Heart left ventricle (tissue), 13 donors: ENCODE data around the gene NR5A2.

Experiments
- POLR2A ChIP-seq, 2 donors: fragments of 450-650 bp; IDR thresholded peaks; one replicate each; pipeline ENCODE4 v1.6.1; 2017; ENCODE audit warnings: antibody characterized with exemption in 2 of 2, mild to moderate bottlenecking in 2 of 2, moderate library complexity in 2 of 2
- TF ChIP-seq, protein P1 (sequence below), 12 donors: fragments of 200-600 bp; sonication (generic) in 4 of 12; IDR thresholded peaks; one replicate each; pipeline versions ENCODE4 v1.5.0 to v1.8.0; 2018 to 2022; ENCODE audit warnings: antibody characterized with exemption in 12 of 12, mild to moderate bottlenecking in 5 of 12
- donor health status: ischemic (EF 13 %, LVEDD 7.1; RV severe dilation, severe dysfunction).
- donor health status: DM: no; HTN: yes; CAD: no.
- donor health status: DM: no; HTN: no; CAD: no.
- donor health status: ischemic (EF 25% LVEDD 6.9; RV normal size, moderate dysfunction).
- donor health status: ischemic (EF 25% LVEDD 5.7; RV mildly dilated, moderate dysfunction).
- donor health status: ischemic (EF 35%, LVEDD 5.7; RV mildly dilated, moderate dysfunction).
- donor health status: nonischemic (EF 11% LVEDD 7.7; RV severe dilation, severe dysfunction).
- donor health status: DM: yes; HTN: yes; CAD: no.
- donor health status: PGD.
- donor health status: ischemic (EF 29% LVEDD 5.4; RV normal size, mild dysfunction).
- donor health status: nonischemic (EF 23%, LVEDD 6.1; RV moderate dilation, normal function).

DNA sequence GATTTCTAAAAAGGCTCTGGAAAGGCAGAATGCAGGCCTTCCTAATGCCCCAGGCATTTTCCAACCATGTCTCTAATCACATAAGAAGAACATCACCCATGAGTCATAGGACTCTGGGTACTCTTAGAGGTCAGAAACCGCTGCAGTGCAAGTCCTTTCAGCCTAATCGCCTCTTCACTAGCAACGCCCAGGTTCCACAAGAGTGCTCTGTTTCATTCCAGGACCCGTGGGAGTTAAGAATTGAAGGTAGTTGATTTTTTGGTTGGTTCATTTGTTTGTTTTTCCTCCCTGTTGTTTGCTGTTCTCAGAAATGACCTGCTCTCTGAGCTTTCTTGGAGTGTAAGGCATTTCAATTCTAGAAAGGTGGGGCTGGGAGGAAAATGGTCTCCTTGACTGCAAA is 123.2 kb downstream of the NR5A2 start:
- TF ChIP-seq, protein P1, sequence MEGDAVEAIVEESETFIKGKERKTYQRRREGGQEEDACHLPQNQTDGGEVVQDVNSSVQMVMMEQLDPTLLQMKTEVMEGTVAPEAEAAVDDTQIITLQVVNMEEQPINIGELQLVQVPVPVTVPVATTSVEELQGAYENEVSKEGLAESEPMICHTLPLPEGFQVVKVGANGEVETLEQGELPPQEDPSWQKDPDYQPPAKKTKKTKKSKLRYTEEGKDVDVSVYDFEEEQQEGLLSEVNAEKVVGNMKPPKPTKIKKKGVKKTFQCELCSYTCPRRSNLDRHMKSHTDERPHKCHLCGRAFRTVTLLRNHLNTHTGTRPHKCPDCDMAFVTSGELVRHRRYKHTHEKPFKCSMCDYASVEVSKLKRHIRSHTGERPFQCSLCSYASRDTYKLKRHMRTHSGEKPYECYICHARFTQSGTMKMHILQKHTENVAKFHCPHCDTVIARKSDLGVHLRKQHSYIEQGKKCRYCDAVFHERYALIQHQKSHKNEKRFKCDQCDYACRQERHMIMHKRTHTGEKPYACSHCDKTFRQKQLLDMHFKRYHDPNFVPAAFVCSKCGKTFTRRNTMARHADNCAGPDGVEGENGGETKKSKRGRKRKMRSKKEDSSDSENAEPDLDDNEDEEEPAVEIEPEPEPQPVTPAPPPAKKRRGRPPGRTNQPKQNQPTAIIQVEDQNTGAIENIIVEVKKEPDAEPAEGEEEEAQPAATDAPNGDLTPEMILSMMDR (IDR thresholded peaks at IDR 0.05) = no peak
- no peak for TF ChIP-seq POLR2A (IDR thresholded peaks at IDR 0.05)
